Measurements from ENCODE around the gene SEBOX.

SEBOX gene

GRCh38 chr17:28386391-28386790, 21.4 kb upstream of the SEBOX start:
- no peak for TF ChIP-seq CTCF (IDR thresholded peaks at IDR 0.05; ENCODE audit: low read depth, low read length)
- DNase-seq (ENCODE audit: extremely low read depth, low read depth), result no peak

- TF ChIP-seq CTCF (IDR thresholded peaks at IDR 0.05; ENCODE audit: low read depth, low read length), result no peak
These were observed 20.4 kb upstream of the SEBOX start for GRCh38 chr17:28385406-28385805.

GRCh38 chr17:28385037-28385400, 20.0 kb upstream of the SEBOX start:
- no peak for TF ChIP-seq CTCF (IDR thresholded peaks at IDR 0.05; ENCODE audit: low read depth, low read length)
- DNase-seq (ENCODE audit: extremely low read depth, low read depth), result no peak

More at GRCh38 chr17:28385406-28385805, 20.4 kb upstream of the SEBOX start:
- no peak for DNase-seq (ENCODE audit: extremely low read depth, low read depth)

- no peak for DNase-seq (ENCODE audit: extremely low read depth, low read depth)
These were observed 19.5 kb upstream of the SEBOX start for GRCh38 chr17:28384281-28385036.

GRCh38 chr17:28381141-28381825, 16.3 kb upstream of the SEBOX start:
- no peak; the same call in 1 of the 2 replicates for TF ChIP-seq CTCF (IDR thresholded peaks at IDR 0.05; ENCODE audit: low read depth, low read length)
- DNase-seq (ENCODE audit: extremely low read depth, low read depth), result no peak

More at GRCh38 chr17:28384281-28385036, 19.5 kb upstream of the SEBOX start:
- no peak for TF ChIP-seq CTCF (IDR thresholded peaks at IDR 0.05; ENCODE audit: low read depth, low read length)

- DNase-seq (ENCODE audit: extremely low read depth, low read depth), result peak; percentile 31
- no peak for TF ChIP-seq CTCF (IDR thresholded peaks at IDR 0.05; ENCODE audit: low read depth, low read length)
These were observed 15.1 kb upstream of the SEBOX start for GRCh38 chr17:28379814-28380801.
